K562 (cell line): ENCODE results near the gene EPHA2. TPM values are rescaled to one million over a fixed set of nuclear protein-coding genes. Genes with fewer than 3 reads are reported as not detected.

ENCODE experiments used
- ELF1 ChIP-seq: fragments of 200-800 bp; sonication (Bioruptor generic); IDR thresholded peaks from 2 replicates; pipeline ENCODE4 v1.6.1; 2016; ENCODE audit warnings: missing genetic modification characterization, missing compliant biosample characterization
- GABPB1 ChIP-seq: sonication (generic); formaldehyde crosslinking; IDR thresholded peaks from 2 replicates; pipeline ENCODE4 v1.8.0; 2022; ENCODE audit warnings: mild to moderate bottlenecking, missing genetic modification reagents
- HDAC1 ChIP-seq, 2 experiments: fragments of 450-650 bp; IDR thresholded peaks; 2 replicates each; pipeline ENCODE4 v1.6.1; 2016 to 2017; ENCODE audit warnings: inconsistent platforms in 1 of 2, mild to moderate bottlenecking in 1 of 2, moderate library complexity in 1 of 2
- HNRNPK ChIP-seq: fragments of 200-400 bp; formaldehyde crosslinking; IDR thresholded peaks from one replicate; pipeline ENCODE4 v1.6.1; 2018; ENCODE audit warnings: mild to moderate bottlenecking, low read depth, low read length; ENCODE audit not compliant: poor library complexity, severe bottlenecking
- NRF1 ChIP-seq, 2 experiments: fragments of 450-650 bp; IDR thresholded peaks in 1 of 2; conservative IDR thresholded peaks in 1 of 2; 2 replicates each; pipeline ENCODE4 v1.6.1; 2014; ENCODE audit warnings: mild to moderate bottlenecking in 2 of 2
- SUPT5H ChIP-seq: fragments of 450-650 bp; IDR thresholded peaks from 2 replicates; pipeline ENCODE4 v1.6.1; 2016
- ZNF263 ChIP-seq: sonication (generic); formaldehyde crosslinking; IDR thresholded peaks from 2 replicates; pipeline ENCODE4 v1.8.0; 2022; ENCODE audit warnings: mild to moderate bottlenecking, missing genetic modification reagents, borderline replicate concordance
- ZZZ3 ChIP-seq: fragments of 450-650 bp; IDR thresholded peaks from 2 replicates; pipeline ENCODE4 v1.6.1; 2016; ENCODE audit warnings: antibody characterized with exemption, mild to moderate bottlenecking, moderate library complexity
- polyA plus RNA-seq, 8 experiments: library from polyadenylated mRNA; depleted of rRNA in 4 of 8; stranded (reverse) in 5 of 8; unstranded in 3 of 8; fragments of >200 nt; fragmentation: Nextera tagmentation in 2 of 8; fragmentation: Illumina TruSeq in 1 of 8; extraction: Ambion mirVana in 2 of 8; extraction: Trizol in 1 of 8; gene quantifications; 2 replicates each; pipeline versions ENCODE4 v1.2.1 to v1.2.3, GENCODE V29; 2011 to 2014; ENCODE audit warnings: inconsistent platforms in 1 of 8, missing spikeins in 1 of 8
- total RNA-seq, 7 experiments: library from RNA; depleted of rRNA in 6 of 7; stranded (reverse); fragments of >200 nt in 6 of 7; fragmentation: Illumina TruSeq in 2 of 7; extraction: Trizol in 2 of 7; gene quantifications; 2 replicates each; pipeline versions ENCODE4 v1.2.1 to v1.2.3, GENCODE V29; 2011 to 2021; ENCODE audit warnings: low replicate concordance in 1 of 7
- TF ChIP-seq, protein P1 (sequence below): sonication (generic); formaldehyde crosslinking; IDR thresholded peaks from 2 replicates; pipeline ENCODE4 v1.5.0; 2020; ENCODE audit warnings: missing genetic modification reagents
- TF ChIP-seq, protein P2 (sequence below): fragments of 200-800 bp; sonication (Bioruptor generic); IDR thresholded peaks from 2 replicates; pipeline ENCODE4 v1.6.1; 2017; ENCODE audit warnings: missing genetic modification characterization, missing compliant biosample characterization
- TF ChIP-seq, protein P3 (sequence below), 3 experiments: fragments of 200-800 bp in 1 of 3; sonication (Bioruptor generic) in 1 of 3; sonication (generic) in 1 of 3; formaldehyde crosslinking in 1 of 3; IDR thresholded peaks; 2 replicates each; pipeline versions ENCODE4 v1.6.1 to v1.8.0; 2016 to 2022; ENCODE audit warnings: mild to moderate bottlenecking in 2 of 3, missing compliant biosample characterization in 2 of 3, missing genetic modification characterization in 2 of 3, missing genetic modification reagents in 1 of 3
- TF ChIP-seq, protein P4 (sequence below): conservative IDR thresholded peaks from 2 replicates; pipeline ENCODE4 v1.6.1; 2011; ENCODE audit warnings: low read depth, mild to moderate bottlenecking, low read length; ENCODE audit not compliant: control insufficient read depth
- TF ChIP-seq, protein P5 (sequence below), 2 experiments: fragments of 200-800 bp in 1 of 2; sonication (Bioruptor generic) in 1 of 2; sonication (generic) in 1 of 2; formaldehyde crosslinking in 1 of 2; IDR thresholded peaks in 1 of 2; conservative IDR thresholded peaks in 1 of 2; 2 replicates each; pipeline versions ENCODE4 v1.5.0 to v1.6.1; 2016 to 2020; ENCODE audit warnings: missing compliant biosample characterization in 1 of 2, missing genetic modification characterization in 1 of 2, missing genetic modification reagents in 1 of 2

EPHA2 gene
- total and polyA plus RNA-seq, 9 of the 15 experiments (the other 6 are each of a cell fraction or from before 2014, with no cell fraction given) = 0.04 to 0.40 (median 0.07) TPM; not detected in 4

DNA sequence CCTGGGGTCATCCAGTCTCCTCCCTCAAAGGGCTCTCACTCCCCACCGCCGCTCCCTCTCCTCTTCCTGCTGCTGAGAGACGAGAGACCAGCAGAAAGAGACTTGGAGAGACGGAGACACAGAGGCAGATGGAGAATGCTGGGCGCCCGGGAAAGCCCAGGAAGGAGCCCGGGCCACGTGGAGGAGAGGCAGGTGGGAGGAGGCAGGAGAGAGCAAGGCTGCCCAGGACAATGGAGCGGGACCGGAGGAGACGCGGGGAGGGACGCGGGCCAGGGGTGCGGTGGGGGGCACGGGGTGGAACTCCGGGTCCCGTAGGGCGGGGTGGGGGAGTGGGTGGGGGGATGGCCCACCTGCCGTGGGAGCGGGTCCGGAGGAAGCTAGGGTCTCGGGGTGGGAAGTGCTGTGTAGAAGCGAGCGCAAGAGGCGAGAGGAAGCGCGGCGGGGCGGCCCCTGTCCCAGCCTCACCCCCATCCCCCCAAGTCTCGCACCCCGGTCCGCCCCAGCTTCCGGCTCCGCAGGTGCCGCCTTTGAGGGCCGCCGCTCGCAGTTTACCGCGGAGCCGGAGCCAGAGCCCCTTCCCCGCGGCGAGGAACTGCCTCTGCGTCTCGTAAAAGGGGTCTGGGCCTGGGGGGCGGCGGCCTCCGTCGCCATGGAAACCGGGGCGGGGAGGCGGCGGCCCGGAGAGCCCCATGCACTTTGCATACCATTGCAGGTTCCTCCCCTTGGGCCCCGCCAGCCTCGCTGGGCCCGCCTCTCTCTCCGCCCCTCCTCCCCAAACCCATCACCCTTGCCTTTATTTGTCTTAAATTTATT lies 11.7 kb upstream of the EPHA2 start (continued):
- TF ChIP-seq, protein P1, sequence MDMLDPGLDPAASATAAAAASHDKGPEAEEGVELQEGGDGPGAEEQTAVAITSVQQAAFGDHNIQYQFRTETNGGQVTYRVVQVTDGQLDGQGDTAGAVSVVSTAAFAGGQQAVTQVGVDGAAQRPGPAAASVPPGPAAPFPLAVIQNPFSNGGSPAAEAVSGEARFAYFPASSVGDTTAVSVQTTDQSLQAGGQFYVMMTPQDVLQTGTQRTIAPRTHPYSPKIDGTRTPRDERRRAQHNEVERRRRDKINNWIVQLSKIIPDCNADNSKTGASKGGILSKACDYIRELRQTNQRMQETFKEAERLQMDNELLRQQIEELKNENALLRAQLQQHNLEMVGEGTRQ = peak; percentile 49; the same call in 1 of the 2 replicates
- TF ChIP-seq NRF1 (conservative IDR thresholded peaks at IDR 0.05 in 1 of 2, IDR thresholded peaks at IDR 0.05 in 1 of 2) = 0 out of 4 replicates have a peak, but pooled peaks of 1 of the 2 experiments have one; percentile 14
- no peak for TF ChIP-seq ZZZ3
- TF ChIP-seq GABPB1 = peak; percentile 80
- peak in 1 of 2 experiments; percentile 32; a peak in 1 of 4 replicates for TF ChIP-seq HDAC1 (IDR thresholded peaks at IDR 0.05)
- TF ChIP-seq HNRNPK = peak; percentile 86
- TF ChIP-seq, protein P2, sequence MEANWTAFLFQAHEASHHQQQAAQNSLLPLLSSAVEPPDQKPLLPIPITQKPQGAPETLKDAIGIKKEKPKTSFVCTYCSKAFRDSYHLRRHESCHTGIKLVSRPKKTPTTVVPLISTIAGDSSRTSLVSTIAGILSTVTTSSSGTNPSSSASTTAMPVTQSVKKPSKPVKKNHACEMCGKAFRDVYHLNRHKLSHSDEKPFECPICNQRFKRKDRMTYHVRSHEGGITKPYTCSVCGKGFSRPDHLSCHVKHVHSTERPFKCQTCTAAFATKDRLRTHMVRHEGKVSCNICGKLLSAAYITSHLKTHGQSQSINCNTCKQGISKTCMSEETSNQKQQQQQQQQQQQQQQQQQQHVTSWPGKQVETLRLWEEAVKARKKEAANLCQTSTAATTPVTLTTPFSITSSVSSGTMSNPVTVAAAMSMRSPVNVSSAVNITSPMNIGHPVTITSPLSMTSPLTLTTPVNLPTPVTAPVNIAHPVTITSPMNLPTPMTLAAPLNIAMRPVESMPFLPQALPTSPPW = peak; percentile 75
- TF ChIP-seq ZNF263 (CRISPR knock-in tag) = 0 out of 2 replicates have a peak, but pooled peaks have one; percentile 17
- TF ChIP-seq, protein P3, sequence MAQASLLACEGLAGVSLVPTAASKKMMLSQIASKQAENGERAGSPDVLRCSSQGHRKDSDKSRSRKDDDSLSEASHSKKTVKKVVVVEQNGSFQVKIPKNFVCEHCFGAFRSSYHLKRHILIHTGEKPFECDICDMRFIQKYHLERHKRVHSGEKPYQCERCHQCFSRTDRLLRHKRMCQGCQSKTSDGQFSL (CRISPR knock-in tag; IDR thresholded peaks at IDR 0.05) = no peak
- TF ChIP-seq, protein P3 (tag; IDR thresholded peaks at IDR 0.05) = peak in 1 of 2 experiments; percentile 59; a peak in 1 of 4 replicates
- 0 out of 2 replicates have a peak, but pooled peaks have one; percentile 37 for TF ChIP-seq SUPT5H
- TF ChIP-seq, protein P4, sequence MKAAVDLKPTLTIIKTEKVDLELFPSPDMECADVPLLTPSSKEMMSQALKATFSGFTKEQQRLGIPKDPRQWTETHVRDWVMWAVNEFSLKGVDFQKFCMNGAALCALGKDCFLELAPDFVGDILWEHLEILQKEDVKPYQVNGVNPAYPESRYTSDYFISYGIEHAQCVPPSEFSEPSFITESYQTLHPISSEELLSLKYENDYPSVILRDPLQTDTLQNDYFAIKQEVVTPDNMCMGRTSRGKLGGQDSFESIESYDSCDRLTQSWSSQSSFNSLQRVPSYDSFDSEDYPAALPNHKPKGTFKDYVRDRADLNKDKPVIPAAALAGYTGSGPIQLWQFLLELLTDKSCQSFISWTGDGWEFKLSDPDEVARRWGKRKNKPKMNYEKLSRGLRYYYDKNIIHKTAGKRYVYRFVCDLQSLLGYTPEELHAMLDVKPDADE = 0 out of 2 replicates have a peak, but pooled peaks have one; percentile 23
- TF ChIP-seq ELF1 (tag) = peak; percentile 19; the same call in 1 of the 2 replicates
- TF ChIP-seq, protein P5, sequence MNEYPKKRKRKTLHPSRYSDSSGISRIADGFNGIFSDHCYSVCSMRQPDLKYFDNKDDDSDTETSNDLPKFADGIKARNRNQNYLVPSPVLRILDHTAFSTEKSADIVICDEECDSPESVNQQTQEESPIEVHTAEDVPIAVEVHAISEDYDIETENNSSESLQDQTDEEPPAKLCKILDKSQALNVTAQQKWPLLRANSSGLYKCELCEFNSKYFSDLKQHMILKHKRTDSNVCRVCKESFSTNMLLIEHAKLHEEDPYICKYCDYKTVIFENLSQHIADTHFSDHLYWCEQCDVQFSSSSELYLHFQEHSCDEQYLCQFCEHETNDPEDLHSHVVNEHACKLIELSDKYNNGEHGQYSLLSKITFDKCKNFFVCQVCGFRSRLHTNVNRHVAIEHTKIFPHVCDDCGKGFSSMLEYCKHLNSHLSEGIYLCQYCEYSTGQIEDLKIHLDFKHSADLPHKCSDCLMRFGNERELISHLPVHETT (CRISPR knock-in tag; conservative IDR thresholded peaks at IDR 0.05 in 1 of 2, IDR thresholded peaks at IDR 0.05 in 1 of 2) = no peak
